DMS 273 (cell line): ENCODE results near the gene SRSF7.
"Not testable (repeated sequence)": the region's sequence is repeated elsewhere in the genome, so short reads cannot be mapped to it uniquely, and the experiment has no call there.

Experiments
- DNase-seq: peaks from one replicate; lab custom pipeline; 2025; ENCODE audit not compliant: unreplicated experiment; lab: John Stamatoyannopoulos, UW

The SRSF7 gene

DNA sequence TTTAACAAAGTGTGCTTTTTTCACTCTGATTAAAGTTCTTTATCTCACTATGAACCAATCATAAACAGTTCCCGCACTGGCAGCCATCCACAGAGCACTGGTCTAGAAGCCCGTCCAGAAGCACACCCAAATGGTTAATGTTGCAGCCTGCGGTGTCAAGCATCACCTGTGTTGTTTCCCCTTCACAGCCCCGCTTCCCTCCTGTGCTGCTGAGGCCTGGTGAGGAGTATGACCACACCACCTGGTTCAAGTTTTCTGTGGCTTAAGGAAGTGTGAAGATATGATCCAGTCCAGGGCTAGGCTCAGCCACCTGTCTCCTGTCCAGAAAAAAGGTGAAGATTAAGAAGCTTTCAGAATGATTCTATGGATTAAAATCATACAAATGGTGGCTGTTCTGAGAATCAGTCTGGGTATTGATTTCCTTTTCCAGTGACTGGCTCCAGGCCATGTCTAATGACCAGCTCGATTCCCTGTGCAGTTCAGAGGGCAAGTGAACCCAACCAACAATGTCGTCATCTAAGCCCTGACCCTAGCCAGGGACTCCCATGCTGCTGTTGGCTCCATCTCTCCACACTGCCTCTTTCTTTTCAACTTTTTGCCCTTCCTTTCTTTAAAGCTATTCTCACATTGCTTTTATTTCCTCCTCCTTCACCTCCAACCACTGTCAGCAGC lies 17.7 kb downstream of the SRSF7 start:
- no peak for DNase-seq

DNA sequence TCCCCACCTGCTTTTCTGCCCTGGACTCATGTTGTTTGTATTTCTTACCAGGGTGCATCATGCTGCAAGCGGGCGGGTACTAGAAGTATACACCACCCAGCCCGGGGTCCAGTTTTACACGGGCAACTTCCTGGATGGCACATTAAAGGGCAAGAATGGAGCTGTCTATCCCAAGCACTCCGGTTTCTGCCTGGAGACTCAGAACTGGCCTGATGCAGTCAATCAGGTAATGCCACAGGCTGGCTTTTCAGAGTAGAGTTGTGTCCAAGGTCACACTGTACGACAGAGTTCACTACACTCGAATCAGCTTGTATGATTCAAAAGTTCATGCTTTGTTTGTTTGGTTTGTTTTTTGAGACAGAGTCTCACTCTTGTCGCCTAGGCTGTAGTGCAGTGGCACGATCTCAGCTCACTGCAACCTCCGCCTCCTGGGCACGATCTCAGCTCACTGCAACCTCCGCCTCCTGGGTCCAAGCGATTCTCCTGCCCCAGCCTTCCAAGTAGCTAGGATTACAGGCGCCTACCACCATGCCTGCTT lies 19.4 kb downstream of the SRSF7 start:
- DNase-seq, result no peak

DNA sequence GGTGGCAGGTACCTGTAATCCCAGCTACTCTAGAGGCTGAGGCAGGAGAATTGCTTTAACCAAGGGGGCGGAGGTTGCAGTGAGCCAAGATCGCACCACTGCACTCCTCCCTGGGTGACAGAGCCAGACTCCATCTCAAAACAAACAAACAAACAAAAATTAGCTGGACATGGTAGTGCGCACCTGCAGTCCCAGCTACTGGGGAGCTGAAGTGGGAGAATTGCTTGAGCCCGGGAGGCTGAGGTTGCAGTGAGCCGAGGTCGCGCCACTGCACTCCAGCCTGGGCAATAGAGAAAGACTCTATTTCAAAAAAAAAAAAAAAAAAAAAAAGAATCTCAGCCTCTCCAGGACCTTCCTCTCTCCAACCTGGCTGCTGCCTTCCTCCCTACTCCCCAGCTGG lies 20.1 kb downstream of the SRSF7 start:
- no peak for DNase-seq

DNA sequence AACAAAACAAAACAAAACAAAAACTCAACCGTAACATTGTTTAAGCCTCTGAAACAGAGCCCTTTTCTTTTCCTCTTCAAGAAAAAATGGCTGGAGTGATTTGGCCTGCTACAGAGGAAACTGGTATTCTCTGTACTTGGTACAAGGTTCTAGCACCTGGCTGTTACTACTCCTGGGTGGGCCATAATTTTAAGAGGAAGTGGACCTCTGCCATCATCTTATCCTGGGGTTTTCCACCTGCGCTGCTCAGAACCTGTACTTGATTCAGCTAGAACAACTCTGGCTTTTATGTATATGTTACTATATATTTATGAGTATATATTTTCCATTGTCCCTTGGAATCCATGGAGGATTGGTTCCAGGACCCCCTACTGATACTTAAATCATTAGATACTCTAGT lies 22.5 kb downstream of the SRSF7 start:
- DNase-seq, result no peak

DNA sequence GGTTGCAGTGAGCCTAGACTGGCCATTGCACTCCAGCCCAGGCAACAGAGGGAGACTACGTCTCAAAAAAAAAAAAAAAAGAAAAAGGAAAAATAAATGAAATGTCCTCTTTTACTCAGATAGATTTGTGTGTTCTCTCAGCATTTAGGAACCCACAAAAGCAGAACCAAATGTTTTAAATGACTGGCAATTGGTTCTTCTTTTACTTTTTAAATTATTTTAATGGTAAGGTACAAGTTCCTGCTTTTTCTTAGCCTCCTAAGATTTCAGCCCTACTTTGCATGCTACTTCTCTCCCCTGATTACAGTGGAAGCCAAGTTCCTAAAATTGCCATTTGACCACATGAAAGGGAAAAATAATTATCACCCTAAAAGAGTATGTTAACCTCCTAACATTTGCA lies 23.5 kb downstream of the SRSF7 start:
- no peak for DNase-seq

DNA sequence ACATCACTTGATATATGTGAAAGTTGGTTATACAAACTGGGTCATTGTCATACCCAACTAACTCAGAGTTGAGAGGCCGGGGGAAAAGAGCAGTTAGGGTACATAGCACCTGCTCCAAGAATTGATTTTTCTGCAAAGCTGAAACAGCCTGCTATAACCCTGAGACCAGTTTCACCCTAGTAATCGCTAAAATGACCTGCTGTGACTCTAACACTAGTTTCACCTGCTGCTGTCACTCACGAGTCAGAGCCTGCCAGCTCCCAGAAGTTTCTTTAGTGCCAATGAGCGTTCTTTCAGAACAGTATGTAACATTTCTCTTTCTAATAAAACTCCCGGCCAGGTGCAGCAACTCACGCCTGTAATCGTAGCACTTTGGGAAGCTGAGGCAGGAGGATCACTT lies 28.0 kb downstream of the SRSF7 start:
- DNase-seq, result no peak

DNA sequence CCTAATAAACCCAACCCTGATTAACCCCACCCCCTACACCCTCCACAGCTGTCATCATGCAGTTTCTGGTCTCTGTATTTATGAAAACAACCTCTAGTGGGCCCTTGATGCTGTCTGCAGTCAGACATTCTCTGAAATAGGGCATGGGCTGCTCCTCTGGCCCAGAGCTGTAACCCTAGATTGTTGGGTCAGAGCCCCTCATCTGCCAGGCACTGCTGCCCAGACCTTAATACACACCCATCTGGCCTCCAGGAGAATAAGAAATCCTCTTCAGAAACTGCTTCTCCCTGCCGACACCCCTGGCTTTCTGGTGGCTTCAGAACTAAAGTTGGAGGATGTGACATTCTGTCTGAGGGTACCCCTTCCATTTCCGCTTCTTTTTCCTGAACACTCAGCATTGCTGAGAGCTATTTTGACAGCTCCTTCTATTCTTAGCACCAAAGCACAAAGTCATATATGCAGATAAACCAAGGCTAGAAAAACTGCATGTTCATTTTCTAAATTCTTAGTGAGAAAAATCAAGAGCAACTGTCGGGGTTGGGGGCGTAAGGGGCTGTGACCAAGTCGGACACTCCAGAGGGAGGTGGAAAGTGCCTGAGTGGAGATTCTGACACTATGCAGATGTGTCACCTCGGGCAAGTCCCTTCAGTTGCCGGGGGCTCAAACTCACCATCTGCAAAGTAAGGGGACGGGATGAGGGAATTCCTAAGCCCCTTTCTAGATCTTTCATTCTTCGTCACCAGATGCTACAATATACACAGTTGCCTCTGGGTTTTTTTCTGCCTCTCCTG lies 28.7 kb downstream of the SRSF7 start:
- DNase-seq, result peak; percentile 61

DNA sequence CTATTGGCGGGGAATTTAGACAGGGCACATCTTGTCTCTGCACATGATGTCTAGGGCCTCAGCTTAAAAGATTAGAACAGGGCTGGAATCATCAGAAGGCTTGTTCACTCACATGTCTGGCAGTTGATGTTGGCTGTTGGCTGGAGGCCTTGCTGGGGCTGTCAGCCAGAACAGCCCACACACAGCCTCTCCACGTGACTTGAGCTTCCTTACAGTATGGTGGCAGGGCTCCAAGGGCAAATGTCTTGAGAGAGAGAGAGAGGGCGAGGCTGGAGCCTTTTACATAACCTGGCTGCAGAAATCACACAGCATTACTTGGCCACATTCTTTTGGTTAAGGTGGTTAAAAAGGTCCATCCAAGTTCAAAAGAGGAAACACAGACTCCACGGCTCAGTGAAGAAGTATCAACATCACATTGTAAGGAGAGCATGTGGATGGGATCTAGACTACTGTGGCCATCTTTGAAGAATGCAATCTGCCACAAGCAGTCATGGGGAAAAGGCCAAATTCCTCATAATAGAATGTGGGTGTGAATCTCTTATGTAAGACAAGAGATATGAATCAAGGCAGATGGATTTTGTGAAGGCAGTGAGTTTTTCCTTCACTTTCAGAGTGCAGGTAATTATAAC lies 30.4 kb downstream of the SRSF7 start:
- DNase-seq, result peak; percentile 82

DNA sequence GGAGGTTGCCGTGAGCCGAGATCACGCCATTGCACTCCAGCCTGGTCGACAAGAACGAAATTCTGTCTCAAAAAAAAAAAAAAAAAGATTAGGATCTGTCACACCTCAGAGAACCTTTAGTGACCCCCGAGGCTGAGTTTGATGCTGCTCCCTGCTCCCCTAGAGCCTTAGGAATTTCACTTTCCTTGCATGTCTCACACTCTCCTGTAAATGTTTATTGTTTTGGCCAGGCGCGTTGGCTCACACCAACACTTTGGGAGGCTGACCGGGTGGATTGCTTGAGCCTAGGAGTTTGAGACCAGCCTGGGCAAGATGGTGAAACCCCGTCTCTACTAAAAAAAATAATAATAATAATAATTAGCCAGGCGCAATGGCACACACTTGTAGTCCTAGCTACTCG lies 31.5 kb downstream of the SRSF7 start:
- DNase-seq, result no peak

DNA sequence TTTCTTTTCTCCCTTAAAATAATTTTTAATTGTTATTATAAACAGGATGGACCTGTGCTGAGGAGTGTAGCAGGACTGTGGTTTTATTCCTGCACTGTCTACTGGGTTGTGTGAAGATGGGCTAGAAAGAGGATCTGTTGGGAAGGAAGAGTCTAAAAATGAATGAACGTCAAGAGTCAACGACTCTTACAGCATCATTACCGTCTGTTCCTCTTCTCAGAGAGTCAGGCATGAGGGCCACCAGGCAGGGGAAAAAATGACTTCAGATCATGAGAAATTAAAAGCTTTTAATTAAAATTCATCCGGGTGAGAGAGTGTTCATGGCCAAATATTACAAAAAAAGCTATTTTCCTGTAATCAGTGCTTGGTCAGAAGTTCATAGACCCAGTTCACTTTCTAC lies 32.6 kb downstream of the SRSF7 start:
- DNase-seq, result no peak

DNA sequence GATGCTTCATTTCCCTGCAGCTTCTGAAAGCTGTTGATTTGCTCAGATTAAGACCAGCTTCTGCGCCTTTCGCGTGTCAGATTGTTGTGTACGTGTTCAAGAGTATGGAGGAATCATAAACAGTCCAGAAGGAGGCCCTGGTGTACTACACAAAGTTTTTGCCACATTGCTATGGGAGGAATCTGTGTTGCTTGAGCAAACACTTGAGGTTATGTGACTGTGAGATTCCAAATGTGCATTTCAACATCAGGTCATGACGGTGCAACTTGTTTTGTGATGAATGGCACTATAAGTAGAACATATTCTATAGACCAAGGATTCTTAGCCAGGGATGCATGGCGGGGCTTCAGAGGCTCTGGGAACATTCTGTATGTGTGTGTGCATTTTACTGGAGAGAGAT lies 35.0 kb downstream of the SRSF7 start:
- no peak for DNase-seq

DNA sequence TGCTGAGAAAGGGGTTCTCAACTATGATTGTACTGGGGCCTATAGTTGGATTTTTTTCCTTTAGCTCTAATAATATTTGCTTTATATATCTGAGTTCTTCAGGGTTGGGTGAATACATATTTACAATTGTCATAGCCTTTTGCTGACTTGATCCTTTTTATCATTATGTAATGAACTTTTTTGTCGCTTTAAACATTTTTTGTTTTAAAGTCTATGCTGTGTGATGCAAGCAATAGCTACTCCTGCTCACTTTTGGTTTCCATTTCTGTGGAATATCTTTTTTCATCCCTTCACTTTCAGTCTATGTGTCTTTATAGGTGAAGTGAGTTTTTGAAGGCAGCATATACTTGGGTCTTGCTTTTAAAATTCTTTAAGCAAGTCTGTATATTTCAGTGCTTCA lies 36.2 kb downstream of the SRSF7 start:
- DNase-seq, result not testable (repeated sequence)

DNA sequence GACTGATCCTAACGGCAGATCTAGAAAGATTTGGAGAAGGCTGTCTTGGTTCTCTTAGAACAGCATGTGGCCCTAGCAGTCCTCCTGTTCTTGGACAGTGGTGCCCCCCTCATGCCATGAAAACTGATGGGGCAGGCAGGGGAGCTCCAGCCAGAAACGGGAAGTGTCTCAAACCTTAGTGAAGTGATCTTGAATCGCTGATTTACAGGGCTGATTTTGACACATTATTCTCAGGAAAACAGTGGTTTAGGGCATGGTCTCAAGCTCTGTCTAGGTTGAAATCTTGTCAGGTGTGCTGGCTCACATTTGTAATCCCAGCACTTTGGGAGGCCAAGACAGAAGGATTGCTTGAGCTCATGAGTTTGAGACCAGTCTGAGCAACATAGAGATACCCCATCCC lies 37.8 kb downstream of the SRSF7 start:
- DNase-seq, result no peak

DNA sequence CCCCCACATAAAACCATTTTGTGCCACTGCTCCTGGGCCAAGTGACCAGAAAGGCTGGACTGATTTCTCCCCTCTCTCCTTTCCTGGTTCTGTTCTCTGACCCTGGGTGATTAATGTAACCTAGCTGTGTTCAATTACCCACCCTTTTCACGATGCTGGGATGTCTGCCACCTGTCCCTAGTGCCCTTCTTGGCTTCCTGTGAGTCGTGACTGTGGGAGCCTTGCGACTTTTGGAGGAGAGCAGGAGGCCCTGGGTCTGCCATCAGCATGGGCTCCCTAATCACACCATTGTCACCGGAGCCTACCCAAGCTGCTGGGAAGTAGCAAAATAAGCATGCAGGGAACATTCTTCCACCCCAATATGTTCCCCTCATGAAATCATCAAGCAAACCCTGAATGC lies 38.3 kb downstream of the SRSF7 start:
- DNase-seq, result no peak

DNA sequence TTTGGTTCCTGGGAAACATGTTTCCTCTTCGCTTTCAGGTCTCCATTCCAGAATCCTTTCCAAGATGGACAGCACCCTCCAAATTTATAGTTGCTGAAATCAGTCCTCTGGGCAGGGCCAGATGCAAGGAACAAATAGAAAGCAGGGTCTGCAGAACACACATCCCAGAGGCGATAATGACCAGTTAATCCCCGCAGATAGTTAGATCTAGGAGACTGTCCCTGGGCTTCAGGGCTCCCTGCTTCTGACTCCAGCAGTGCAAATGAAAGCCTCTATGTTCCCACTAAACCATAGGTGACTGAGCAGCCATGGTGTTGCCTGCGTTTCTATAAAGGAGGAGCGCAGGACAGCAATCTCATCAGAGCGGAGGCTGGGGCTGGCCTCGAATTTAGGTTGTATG lies 38.7 kb downstream of the SRSF7 start:
- no peak for DNase-seq

DNA sequence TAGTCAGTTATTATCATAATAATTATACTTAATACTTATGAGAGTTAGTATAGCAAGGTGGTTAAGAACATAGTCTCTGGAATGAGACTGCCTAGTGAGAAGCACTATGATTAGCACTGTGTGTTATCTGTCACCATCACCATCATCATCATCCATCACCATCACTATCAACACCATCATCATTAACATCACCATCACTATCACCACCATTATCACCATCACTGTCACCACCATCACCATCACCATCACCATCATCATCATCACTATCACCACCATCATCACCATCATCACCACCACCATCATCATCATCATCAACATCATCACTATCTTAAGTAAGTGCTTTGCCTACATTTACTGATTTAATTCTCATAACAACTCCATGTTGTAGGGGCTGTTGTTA lies 39.6 kb downstream of the SRSF7 start:
- DNase-seq, result no peak

DNA sequence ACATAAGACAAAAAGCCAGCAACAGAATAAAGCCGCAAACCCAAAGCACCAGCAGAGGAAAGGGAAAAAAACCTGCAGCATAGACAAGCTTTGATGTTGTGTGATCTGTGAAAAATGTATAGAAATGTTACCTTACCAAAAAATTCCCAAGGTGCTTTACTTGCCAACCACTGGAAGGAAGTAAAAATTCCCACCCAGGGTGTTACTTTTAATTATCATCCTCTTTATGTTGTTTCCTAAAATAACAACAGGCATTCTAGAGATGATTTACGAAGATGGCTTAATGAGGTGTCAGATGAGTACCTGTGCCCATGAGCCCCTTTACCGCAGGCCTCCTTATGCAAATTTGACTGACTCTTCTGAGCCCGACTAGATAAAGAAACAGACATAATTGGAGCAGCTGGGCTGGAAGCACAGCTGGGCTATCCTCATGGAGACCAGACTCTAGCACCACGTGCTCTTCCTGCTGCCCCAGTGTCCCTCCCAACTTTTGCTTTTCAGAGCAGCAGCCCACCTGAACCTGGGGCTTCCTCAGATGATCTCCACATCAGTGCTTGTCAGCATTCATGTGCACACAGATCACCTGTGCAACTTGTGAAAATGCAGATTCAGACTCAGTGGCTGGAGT lies 41.5 kb downstream of the SRSF7 start:
- peak; percentile 31 for DNase-seq

DNA sequence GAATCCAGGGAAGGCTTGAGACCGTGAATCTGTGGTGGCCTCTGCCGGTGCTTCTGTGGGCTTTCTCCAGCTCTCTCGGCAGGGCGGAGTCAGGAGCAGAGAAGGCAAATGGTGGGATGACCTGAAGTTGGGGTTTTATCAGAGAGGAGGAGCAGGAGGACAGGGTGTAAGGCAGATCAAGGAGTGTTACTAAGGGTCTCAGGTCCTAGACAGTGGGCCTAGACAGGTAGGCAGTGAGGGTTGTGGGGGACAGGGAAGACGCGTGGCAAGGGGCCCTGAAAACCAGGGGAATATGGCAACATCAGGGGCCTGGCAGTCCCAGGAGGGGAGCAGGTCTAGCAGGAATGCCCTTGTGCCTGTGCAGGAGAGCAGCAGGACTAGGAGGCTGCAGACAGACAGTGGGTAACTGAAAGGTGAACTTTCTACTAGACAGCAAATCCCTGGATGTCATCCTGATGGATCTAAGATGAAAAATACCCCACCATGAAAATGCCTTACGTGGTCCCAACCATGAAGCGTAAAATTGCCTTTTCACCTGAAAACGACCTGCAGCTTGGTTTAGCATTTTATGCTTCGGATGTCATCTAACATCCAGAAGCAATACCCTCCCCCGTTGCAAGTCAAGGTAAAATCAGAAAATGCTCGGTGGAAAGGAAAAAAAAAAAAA lies 42.1 kb downstream of the SRSF7 start:
- no peak for DNase-seq

DNA sequence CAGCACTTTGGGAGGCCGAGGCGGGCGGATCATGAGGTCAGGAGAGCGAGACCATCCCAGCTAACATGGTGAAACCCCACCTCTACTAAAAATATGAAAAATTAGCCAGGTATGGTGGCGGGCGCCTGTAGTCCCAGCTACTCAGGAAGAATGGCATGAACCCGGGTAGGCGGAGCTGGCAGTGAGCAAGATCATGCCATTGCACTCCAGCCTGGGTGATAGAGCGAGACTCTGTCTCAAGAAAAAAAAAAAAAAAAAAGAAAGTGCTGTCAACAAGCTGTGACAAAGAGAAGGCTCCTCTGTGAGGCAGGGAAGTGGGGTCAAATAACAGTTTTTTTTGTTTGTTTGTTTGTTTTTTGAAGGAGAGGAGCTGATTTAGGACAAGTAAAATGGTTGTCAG lies 42.7 kb downstream of the SRSF7 start:
- not testable (repeated sequence) for DNase-seq

DNA sequence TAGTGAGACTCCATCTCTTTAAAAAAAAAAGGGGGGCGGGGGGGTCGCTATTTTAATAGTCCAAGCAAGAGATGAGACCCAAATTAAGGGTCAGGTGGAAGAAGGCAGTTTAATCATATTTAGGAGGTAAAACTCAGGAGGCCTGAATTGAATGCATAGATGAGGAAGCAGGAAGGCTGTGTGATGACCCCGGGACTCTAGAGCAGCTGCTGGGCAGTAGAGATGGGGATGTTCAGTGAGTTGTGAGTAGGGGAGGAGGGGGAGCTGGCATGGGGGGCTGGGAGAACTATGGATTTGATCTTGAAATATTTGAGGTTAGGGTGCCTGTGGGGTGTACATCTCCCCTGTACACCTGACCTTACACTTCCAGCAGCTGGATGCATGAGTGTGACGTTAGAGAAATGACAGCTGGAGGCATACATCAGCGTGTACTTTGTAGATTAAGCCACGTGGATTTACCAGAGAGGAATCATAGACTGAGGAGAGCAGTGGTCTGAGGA lies 44.3 kb downstream of the SRSF7 start:
- DNase-seq, result no peak

DNA sequence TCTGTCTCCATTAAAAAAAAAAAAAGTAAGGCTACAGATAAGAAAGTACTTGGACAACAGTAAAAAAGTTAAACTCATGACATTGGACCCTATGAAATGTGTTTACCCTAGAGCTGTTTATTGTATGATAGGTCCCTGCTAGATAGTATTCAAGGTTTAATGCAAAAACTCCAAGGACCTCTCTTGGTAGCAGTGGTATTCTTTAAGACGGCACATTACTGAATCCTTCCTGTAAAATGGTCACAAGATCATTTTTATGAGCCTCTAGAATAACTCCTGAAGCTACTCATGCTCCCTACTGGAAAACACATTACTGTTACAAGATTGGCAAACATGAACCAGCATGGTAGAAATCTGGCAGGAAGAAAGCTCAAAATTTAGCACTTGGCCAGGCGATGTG lies 46.5 kb downstream of the SRSF7 start:
- no peak for DNase-seq
